Bone marrow (tissue), 2 donors: ENCODE results near the gene ABRAXAS1.

ENCODE experiments used
- DNase-seq, 2 donors: peaks; one replicate each; lab custom pipeline; 2025; lab: John Stamatoyannopoulos, UW

ABRAXAS1 gene

DNA sequence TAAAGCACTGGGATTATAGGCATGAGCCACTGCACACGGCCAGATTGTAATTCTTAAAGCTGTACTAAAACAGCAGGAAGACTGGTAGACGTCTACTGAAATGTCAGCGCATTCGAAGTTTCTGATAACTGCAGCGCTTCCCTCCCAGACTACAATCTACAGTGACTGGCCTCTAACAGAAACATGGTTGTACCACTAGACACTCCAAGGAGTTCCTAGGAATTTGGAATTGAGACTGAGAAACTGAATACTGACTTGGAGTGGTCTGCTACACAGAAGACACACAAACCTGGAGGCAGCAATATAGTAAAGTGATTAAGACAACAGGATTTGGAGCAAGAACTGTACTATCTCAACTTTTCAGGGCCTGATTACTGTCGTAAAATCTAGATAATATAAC, 30.2 kb downstream of the ABRAXAS1 start:
- no peak for DNase-seq

- no peak for DNase-seq
Observed at GRCh38 chr4:83449009-83449408, 35.9 kb downstream of the ABRAXAS1 start.

- no peak for DNase-seq
Observed at GRCh38 chr4:83440899-83441298, 44.0 kb downstream of the ABRAXAS1 start.

DNA sequence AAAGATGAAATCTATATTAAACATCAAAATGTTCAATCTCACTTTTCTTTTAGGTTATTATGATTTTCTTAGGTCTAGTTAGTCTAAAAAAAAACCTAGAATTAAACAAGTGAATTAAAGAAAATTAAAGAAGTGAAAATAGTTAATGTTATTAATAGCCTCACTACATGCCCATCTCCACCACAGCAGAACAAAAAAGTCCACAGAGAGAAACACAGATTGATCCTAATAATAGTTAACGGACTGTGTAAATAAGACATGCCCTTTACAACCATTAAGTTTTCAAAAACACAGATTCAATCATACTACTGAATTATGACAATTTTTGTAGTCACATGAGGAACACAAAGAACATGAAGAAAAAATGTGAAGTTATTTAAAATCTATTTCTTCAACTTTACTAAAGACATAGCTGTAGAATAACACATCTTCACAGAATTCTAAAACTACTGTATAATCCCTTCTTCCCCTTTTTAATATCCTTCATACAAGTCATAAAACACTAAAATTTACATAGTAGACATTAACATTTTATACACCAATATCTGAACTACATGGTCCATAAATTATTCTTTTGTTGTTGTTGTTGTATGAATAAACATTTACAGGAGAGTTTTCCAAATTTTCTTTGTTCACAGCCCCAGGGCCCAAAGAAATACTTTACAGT, 44.6 kb downstream of the ABRAXAS1 start:
- DNase-seq, result no peak

DNA sequence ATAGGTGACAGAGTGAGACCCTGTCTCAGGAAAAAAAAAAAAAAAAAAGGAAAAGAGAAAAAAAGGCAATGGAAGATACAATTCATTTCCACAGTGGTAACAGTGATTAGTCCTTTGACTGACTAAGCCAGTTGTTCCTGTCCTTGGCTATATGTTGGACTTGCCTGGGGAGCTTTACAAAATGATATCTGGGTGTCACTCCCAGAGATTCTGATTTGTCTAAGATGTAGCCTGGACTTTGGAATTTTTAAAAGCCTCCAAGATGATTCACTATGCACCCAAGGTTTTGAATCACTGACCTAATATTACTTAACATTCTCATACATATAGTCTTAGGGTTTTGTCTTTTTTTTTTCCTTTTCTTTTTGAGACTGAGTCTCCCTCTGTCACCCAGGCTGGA, 46.2 kb downstream of the ABRAXAS1 start:
- DNase-seq, result no peak

DNA sequence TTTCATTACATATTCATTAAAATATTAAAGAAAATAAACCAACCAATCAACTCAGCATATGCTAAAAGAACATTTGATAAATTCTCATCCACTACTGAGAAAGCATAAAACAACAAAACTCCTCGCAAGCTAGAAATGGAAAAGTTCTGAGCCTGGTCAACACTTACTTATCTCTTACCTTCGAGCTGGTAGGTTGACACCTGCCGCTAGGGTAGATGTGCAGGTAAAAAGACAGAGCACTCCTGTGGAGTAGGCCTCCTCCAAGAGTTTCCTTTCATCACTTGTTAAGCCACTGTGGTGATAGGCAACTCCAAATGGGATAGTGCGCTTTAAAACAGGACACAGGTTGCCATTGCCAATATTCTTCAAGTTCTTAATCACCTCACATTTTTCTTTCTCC, 48.2 kb downstream of the ABRAXAS1 start:
- no peak for DNase-seq

DNA sequence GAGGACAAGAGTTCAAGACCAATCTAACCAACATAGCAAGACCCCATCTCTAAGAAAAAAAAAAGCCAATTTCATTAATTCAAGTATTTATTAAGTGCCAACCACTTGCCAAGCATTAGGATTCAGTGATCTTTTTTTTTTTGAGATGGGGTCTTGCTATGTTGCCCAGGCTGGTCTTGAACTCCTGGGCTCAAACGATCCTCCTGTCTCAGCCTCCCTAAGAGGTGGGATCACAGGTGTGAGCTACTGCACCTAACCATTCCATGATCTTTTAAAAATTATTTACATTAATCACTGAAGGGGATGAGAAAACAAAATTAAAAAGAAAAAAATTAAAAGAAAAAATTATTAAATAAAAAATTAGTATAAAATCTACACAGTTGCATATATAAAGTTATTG, 53.7 kb downstream of the ABRAXAS1 start:
- DNase-seq, result no peak

DNA sequence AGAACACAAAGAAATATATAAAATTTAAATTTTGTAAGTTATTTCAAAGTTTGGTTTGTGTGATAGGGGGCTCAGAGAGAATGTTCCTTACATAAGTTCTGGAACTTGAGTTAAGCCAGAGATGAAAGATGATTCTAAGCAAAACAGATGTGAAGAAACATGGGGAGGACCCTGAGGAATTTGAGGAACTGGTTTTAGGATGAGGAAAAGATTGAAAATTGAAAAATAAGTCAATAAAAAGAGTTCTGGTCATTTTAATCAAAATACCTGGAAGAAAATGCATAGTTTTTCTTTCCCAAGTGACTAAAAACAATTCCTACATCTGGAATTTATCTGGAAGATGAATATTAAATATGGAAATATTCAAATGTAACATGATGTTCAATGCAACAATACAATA, 66.7 kb downstream of the ABRAXAS1 start:
- no peak for DNase-seq

DNA sequence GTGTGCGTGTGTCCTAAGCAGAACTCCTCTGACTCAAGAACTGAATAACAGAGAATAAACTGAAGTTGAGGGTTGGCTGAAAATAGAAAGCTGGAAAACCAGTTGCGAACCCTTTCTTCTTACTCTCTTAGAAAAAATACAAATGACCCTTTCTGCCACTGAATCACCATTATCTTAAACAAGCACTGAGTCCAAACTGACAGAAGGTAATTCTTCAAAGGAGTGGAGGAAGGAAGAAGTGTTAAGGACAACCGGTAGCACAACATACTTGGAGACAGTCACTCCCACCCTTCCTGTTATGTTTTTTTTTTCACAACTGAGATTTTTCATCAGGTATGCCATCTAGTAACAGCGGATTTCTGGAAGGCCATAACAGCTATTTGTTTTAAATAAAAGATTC, 67.3 kb downstream of the ABRAXAS1 start:
- DNase-seq, result no peak

DNA sequence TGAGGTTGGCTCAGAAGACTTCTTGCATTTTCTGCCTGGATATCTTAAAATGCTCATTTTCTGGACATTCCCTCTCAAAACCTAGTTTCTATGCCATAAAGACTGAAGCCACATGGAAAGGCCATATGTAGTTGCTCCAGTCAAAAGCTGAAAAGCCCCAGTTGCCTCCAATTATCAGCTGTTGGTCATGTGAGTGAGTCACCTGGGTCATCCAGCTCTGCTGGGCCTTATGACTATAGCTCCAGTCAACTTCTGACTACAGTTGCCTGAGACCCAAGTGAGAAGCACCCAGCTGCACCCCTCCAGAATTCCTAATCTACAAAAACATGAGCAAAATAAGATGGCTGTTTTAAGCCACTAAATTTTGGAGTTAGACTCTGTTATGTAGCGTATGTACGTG, 71.2 kb downstream of the ABRAXAS1 start:
- no peak for DNase-seq
